Measurements from ENCODE around the gene RNF34.
A peak's percentile ranks its signal among the peaks of the same experiment; 100 is the strongest.
"Not testable (repeated sequence)": the region's sequence is repeated elsewhere in the genome, so short reads cannot be mapped to it uniquely, and the experiment has no call there.

Gene RNF34

DNA sequence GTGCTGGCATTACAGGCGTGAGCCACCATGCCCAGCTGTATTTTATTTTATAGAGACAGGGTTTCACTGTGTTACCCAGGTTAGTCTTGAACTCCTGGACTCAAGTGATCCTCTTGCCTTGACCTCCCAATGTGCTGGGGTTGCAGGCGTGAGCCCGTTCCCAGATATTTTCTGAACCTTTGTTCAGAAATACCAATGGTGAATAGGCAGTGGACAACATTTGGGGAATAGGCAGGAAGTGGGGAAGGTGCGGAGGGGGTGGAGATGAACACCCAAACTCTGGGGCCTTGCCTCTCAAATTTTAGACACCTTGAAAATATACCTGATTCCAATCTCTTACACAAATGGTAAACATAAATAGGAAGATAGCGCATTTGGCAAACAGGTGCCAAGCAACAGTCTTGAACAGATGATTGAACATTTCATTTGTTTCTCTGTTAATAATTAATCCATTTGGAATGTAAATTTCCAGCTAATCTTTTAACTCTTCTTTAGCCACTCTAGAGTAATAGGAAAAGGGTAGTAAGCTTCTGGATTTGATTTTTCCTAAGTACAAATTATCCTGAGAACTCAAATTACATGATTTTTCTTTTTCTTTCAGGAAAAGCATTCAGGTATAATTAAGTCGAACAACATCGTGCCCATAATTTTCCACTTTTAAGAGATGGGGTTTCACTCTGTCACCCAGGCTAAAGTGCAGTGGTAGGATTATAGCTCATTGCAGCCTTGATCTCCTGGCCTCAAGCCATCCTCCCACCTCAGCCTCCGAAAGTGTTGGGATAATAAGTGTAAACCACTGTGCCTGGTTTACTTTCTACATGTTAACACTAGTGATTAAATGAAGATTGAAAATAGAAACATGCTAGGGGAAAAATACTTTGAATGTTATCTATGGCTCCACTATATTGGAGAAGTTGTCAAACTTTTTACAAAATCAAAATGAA, 22.9 kb upstream of the RNF34 start:
- no peak for ATAC-seq
- H3K27ac Mint-ChIP-seq, result no peak overlapping the region

DNA sequence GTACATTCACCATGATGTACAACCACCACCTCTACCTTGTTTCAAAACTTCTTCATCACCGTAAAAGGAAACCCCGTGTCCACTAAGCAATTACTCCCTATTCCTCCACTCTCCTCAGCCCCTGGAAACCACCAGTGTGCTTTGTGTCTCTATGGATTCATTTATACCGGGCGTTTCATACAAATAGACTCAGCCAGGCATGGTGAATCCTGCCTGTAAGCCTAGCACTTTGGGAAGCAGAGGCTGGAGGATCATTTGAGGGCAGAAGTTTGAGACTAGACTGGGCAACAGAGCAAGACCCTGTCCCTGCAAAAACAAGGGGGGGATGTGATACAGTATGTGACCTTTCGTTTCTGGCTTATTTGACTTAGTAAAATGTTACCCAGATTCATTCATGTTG, 21.2 kb upstream of the RNF34 start:
- ATAC-seq, result no peak
- Mint-ChIP-seq H3K4me1 (no peaks in the 10 kb centered on the region), H3K27me3 (no peaks in the 10 kb centered on the region), H3K27ac (no peak overlapping the region), H3K4me3 (no peak overlapping the region), H3K9me3 (no peaks in the 10 kb centered on the region), H3K36me3 (ENCODE audit: low read depth) (no peaks in the 10 kb centered on the region)
- DNase-seq, result no peak

More for the DNA sequence above, 22.9 kb upstream of the RNF34 start:
- H3K9me3 Mint-ChIP-seq, result no peaks in the 10 kb centered on the region
- H3K4me1 Mint-ChIP-seq, result no peaks in the 10 kb centered on the region
- DNase-seq, result no peak
- peaks cover 2% of the 10 kb centered on the region for H3K27me3 Mint-ChIP-seq
- no peak overlapping the region for H3K4me3 Mint-ChIP-seq
- H3K36me3 Mint-ChIP-seq (ENCODE audit: low read depth), result no peaks in the 10 kb centered on the region

GRCh38 chr12:121379945-121380344, 20.0 kb upstream of the RNF34 start:
- H3K27ac Mint-ChIP-seq, result no peak overlapping the region
- H3K4me1 Mint-ChIP-seq, result no peaks in the 10 kb centered on the region
- H3K4me3 Mint-ChIP-seq, result no peak overlapping the region
- ATAC-seq (no peak), DNase-seq (no peak)
- H3K9me3 Mint-ChIP-seq, result no peaks in the 10 kb centered on the region
- no peaks in the 10 kb centered on the region for H3K36me3 Mint-ChIP-seq (ENCODE audit: low read depth)
- H3K27me3 Mint-ChIP-seq, result no peaks in the 10 kb centered on the region

- Mint-ChIP-seq H3K9me3 (no peaks in the 10 kb centered on the region), H3K4me1 (no peaks in the 10 kb centered on the region), H3K4me3 (no peak overlapping the region), H3K27ac (no peak overlapping the region), H3K36me3 (ENCODE audit: low read depth) (no peaks in the 10 kb centered on the region), H3K27me3 (no peaks in the 10 kb centered on the region)
- ATAC-seq, result no peak
- DNase-seq, result no peak
Measured at GRCh38 chr12:121383601-121384021, 16.3 kb upstream of the RNF34 start.

DNA sequence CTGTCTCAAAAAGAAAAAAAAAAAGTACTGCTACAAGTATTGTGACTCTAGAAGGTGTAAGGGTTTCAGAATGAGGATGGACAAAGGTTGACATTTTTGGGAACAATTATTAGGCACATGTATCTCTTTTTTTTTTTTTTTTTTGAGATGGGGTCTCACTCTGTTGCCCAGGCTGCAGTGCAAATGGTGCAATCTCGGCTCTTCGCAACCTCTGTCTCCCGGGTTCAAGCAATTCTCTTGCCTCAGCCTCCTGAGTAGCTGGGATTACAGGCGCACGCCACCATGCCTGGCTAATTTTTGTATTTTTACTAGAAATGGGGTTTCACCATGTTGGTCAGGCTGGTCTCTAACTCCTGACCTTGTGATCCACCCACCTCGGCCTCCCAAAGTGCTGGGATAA, 15.0 kb upstream of the RNF34 start:
- not testable (repeated sequence) for DNase-seq; H3K27me3 Mint-ChIP-seq; H3K36me3 Mint-ChIP-seq (ENCODE audit: low read depth); H3K27ac Mint-ChIP-seq; ATAC-seq; H3K9me3 Mint-ChIP-seq; H3K4me3 Mint-ChIP-seq; H3K4me1 Mint-ChIP-seq

DNA sequence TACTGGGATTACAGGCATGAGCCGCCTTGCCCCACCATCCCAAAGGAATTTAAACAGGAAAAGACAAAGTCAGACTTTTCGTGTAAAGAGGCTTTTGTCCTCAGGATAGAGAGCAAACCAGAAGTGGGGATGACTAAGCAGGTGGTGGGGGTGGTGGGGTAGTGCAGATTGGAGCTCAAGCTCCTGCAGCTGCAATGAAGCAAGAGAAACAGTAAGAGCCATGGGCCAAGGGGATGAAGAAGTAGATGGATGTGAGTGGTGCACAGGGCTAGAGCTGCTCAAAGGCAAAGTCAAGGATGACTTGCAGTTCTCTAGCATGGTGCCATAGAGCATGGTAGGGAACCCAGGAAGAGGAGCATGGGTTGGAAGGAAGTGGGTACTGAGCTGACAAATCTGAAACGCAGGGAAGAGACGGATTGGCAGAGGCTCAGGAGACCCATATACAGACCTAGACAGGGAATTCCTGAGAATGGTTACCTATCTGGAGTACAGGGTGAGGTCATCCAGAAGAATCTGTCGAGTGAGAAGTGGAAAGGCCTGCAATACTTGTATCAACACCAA, 11.4 kb upstream of the RNF34 start:
- Mint-ChIP-seq H3K4me3 (no peak overlapping the region), H3K36me3 (ENCODE audit: low read depth) (no peaks in the 10 kb centered on the region), H3K9me3 (no peaks in the 10 kb centered on the region), H3K27ac (no peak overlapping the region), H3K4me1 (peaks cover 10% of the 10 kb centered on the region), H3K27me3 (no peaks in the 10 kb centered on the region)
- ATAC-seq (no peak), DNase-seq (no peak)

GRCh38 chr12:121390856-121391255, 9.1 kb upstream of the RNF34 start:
- Mint-ChIP-seq H3K9me3 (no peaks in the 10 kb centered on the region), H3K27ac (no peak overlapping the region), H3K4me3 (no peak overlapping the region), H3K36me3 (ENCODE audit: low read depth) (no peaks in the 10 kb centered on the region), H3K4me1 (peaks cover 10% of the 10 kb centered on the region), H3K27me3 (no peaks in the 10 kb centered on the region)
- ATAC-seq (no peak), DNase-seq (no peak)

GRCh38 chr12:121391619-121392324, 8.1 kb upstream of the RNF34 start:
- Mint-ChIP-seq H3K27ac (peak overlapping the region; percentile 81), H3K27me3 (no peaks in the 10 kb centered on the region)
- peak; percentile 27 for DNase-seq

GRCh38 chr12:121392325-121392716, 7.6 kb upstream of the RNF34 start:
- H3K27me3 Mint-ChIP-seq, result no peaks in the 10 kb centered on the region
- no peaks in the 10 kb centered on the region for H3K9me3 Mint-ChIP-seq
- peak overlapping the region; percentile 6 for H3K27ac Mint-ChIP-seq
- no peak overlapping the region for H3K4me3 Mint-ChIP-seq
- DNase-seq, result no peak
- ATAC-seq, result no peak
- peaks cover 10% of the 10 kb centered on the region for H3K4me1 Mint-ChIP-seq
- H3K36me3 Mint-ChIP-seq (ENCODE audit: low read depth), result no peaks in the 10 kb centered on the region

More at GRCh38 chr12:121391619-121392324, 8.1 kb upstream of the RNF34 start:
- peaks cover 10% of the 10 kb centered on the region for H3K4me1 Mint-ChIP-seq
- peak; percentile 75 for ATAC-seq
- no peaks in the 10 kb centered on the region for H3K36me3 Mint-ChIP-seq (ENCODE audit: low read depth)
- peak overlapping the region; percentile 21 for H3K4me3 Mint-ChIP-seq
- no peaks in the 10 kb centered on the region for H3K9me3 Mint-ChIP-seq

GRCh38 chr12:121397521-121397920, 2.4 kb upstream of the RNF34 start:
- no peaks in the 10 kb centered on the region for H3K9me3 Mint-ChIP-seq
- peaks cover 30% of the 10 kb centered on the region for H3K4me1 Mint-ChIP-seq
- no peak overlapping the region for H3K4me3 Mint-ChIP-seq

GRCh38 chr12:121398355-121398754, 1.6 kb upstream of the RNF34 start:
- peaks cover 33% of the 10 kb centered on the region for H3K4me1 Mint-ChIP-seq
- H3K27ac Mint-ChIP-seq, result no peak overlapping the region
- no peak for ATAC-seq
- peak overlapping the region; percentile 93 for H3K4me3 Mint-ChIP-seq
- no peaks in the 10 kb centered on the region for H3K27me3 Mint-ChIP-seq
- DNase-seq, result no peak
- no peaks in the 10 kb centered on the region for H3K9me3 Mint-ChIP-seq
- H3K36me3 Mint-ChIP-seq (ENCODE audit: low read depth), result peaks cover 10% of the 10 kb centered on the region

More at GRCh38 chr12:121397521-121397920, 2.4 kb upstream of the RNF34 start:
- Mint-ChIP-seq H3K27ac (no peak overlapping the region), H3K27me3 (no peaks in the 10 kb centered on the region), H3K36me3 (ENCODE audit: low read depth) (peaks cover 5% of the 10 kb centered on the region)
- ATAC-seq, result no peak
- no peak for DNase-seq

- Mint-ChIP-seq H3K27me3 (no peaks in the 10 kb centered on the region), H3K9me3 (no peaks in the 10 kb centered on the region), H3K4me1 (peaks cover 36% of the 10 kb centered on the region), H3K27ac (peak overlapping the region; percentile 90), H3K4me3 (peak overlapping the region; percentile 93), H3K36me3 (ENCODE audit: low read depth) (peaks cover 21% of the 10 kb centered on the region)
- DNase-seq (peak; percentile 46), ATAC-seq (peak; percentile 74)
Measured at GRCh38 chr12:121400332-121401139, 618 bp downstream of the RNF34 start.

- H3K9me3 Mint-ChIP-seq, result no peaks in the 10 kb centered on the region
- peaks cover 30% of the 10 kb centered on the region for H3K4me1 Mint-ChIP-seq
- no peak overlapping the region for H3K4me3 Mint-ChIP-seq
- H3K27me3 Mint-ChIP-seq, result no peaks in the 10 kb centered on the region
- peaks cover 38% of the 10 kb centered on the region for H3K36me3 Mint-ChIP-seq (ENCODE audit: low read depth)
- H3K27ac Mint-ChIP-seq, result no peak overlapping the region
- ATAC-seq, result no peak
- no peak for DNase-seq
Measured at GRCh38 chr12:121403721-121404120, 3.8 kb downstream of the RNF34 start.

DNA sequence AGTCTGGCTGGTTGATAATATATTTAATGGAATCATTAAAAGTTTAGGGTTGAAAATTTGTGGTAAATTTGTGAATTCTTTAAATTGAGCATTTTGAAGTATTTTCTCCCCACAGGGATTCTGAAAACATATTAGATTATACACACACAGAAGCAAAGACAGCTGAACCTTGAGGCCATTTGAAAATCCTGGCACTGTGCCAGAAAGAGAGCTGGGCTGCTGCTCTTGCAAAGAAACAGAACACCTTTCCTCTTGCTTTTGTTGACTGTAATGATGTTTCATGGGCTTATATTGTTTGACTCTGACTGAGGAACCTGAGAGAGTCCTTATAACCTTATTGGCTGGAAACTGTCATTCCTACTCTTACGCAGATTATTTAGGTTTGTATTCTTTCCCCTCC, 4.8 kb downstream of the RNF34 start:
- ATAC-seq (no peak), DNase-seq (no peak)
- Mint-ChIP-seq H3K4me3 (no peak overlapping the region), H3K4me1 (peaks cover 23% of the 10 kb centered on the region), H3K36me3 (ENCODE audit: low read depth) (peaks cover 38% of the 10 kb centered on the region), H3K27me3 (no peaks in the 10 kb centered on the region), H3K9me3 (no peaks in the 10 kb centered on the region), H3K27ac (no peak overlapping the region)

Data from activated naive CD8-positive, alpha-beta T cell treated with anti-CD3 and anti-CD28 coated beads, Interleukin-2, amount 50 U/mL, for 24 hours (primary cell).